Central memory CD4-positive, alpha-beta T cell (primary cell): Measurements from ENCODE around the gene HHATL.

ENCODE experiments used
- DNase-seq: peaks from one replicate; pipeline ENCODE4 v3.0.0; 2022
- total RNA-seq, 3 experiments: gene quantifications; one replicate each; lab custom pipeline; 2026; lab: John Stamatoyannopoulos, UW

Gene HHATL
- 0 to 0.22 (median 0.04) reads per million in 3 experiments for total RNA-seq

GRCh38 chr3:42702066-42702951 is at the start of gene HHATL:
TSS of gene HHATL (minus strand) at chr3:42702798. CDS start at chr3:42700826, 1,972 bp downstream.
- DNase-seq = no peak

GRCh38 chr3:42751609-42752008 is 49.0 kb upstream of the HHATL start:
- no peak for DNase-seq

GRCh38 chr3:42750834-42751233 is 48.2 kb upstream of the HHATL start:
- DNase-seq = no peak

GRCh38 chr3:42749753-42750231 is 47.2 kb upstream of the HHATL start:
- no peak for DNase-seq

- no peak for DNase-seq
Measured at GRCh38 chr3:42749025-42749752, 46.6 kb upstream of the HHATL start.

GRCh38 chr3:42747581-42747980 is 45.0 kb upstream of the HHATL start:
- peak; percentile 30 for DNase-seq

- no peak for DNase-seq
Measured at GRCh38 chr3:42746455-42747450, 44.2 kb upstream of the HHATL start.

- DNase-seq = no peak
Measured at GRCh38 chr3:42745776-42746454, 43.3 kb upstream of the HHATL start.

GRCh38 chr3:42745291-42745745 is 42.7 kb upstream of the HHATL start:
- DNase-seq = no peak

- no peak for DNase-seq
Measured at GRCh38 chr3:42743204-42743995, 40.8 kb upstream of the HHATL start.

- no peak for DNase-seq
Measured at GRCh38 chr3:42742688-42743087, 40.1 kb upstream of the HHATL start.

- no peak for DNase-seq
Measured at GRCh38 chr3:42742259-42742658, 39.7 kb upstream of the HHATL start.

- no peak for DNase-seq
Measured at GRCh38 chr3:42741796-42742195, 39.2 kb upstream of the HHATL start.

GRCh38 chr3:42739401-42740158 is 37.0 kb upstream of the HHATL start:
- DNase-seq = no peak

GRCh38 chr3:42736531-42736930 is 33.9 kb upstream of the HHATL start:
- no peak for DNase-seq

- no peak for DNase-seq
Measured at GRCh38 chr3:42736081-42736480, 33.5 kb upstream of the HHATL start.

- no peak for DNase-seq
Measured at GRCh38 chr3:42735615-42736014, 33.0 kb upstream of the HHATL start.

- no peak for DNase-seq
Measured at GRCh38 chr3:42735019-42735418, 32.4 kb upstream of the HHATL start.

- no peak for DNase-seq
Measured at GRCh38 chr3:42734263-42734860, 31.8 kb upstream of the HHATL start.
